HCT116 (cell line): ENCODE data around the gene CAPZA2. TPM values are rescaled to one million over a fixed set of nuclear protein-coding genes. Genes with fewer than 3 reads are reported as not detected.

Experiments used
- ATAC-seq: fragments of 200-7000 bp; cut with Tn5 transposase; 2 replicates; pipeline ENCODE4 v1.9.1; 2020; ENCODE audit warnings: mild to moderate bottlenecking, moderate library complexity
- BruUV-seq: library from RNA; stranded (reverse); fragments of 400-500 nt; replicated peaks from 2 replicates; lab custom pipeline; 2021; lab: Mats Ljungman, UMichigan
- CTCF ChIA-PET: fragments of 300-600 bp; sonication (Branson Sonifier 250); formaldehyde crosslinking; loops from one replicate; lab custom pipeline; 2021; ENCODE audit warnings: antibody characterized with exemption; lab: Charles Lee
- POLR2A ChIA-PET: fragments of 300-600, 350-600 bp; sonication (Branson Sonifier 250); formaldehyde crosslinking; loops from one replicate; lab custom pipeline; 2021; ENCODE audit warnings: antibody characterized with exemption; lab: Charles Lee
- RAD21 ChIA-PET, 2 experiments: fragments of 300-600 bp; sonication (Branson Sonifier 250); formaldehyde crosslinking; loops; one replicate each; lab custom pipeline; 2023; ENCODE audit warnings: low total read pairs in 2 of 2; ENCODE audit not compliant: uncharacterized antibody in 2 of 2, unreplicated experiment in 2 of 2, low non-redundant PET in 1 of 2; lab: Charles Lee
- DNase-seq: peaks from one replicate; pipeline ENCODE4 v3.0.0-alpha.2; 2010; ENCODE audit warnings: low read depth, low spot score
- H2AFZ ChIP-seq: fragments of 200-600 bp; shearing (Covaris generic), sonication (generic); 2 replicates; pipeline ENCODE4 v1.6.1; 2017; ENCODE audit warnings: low read depth, mixed run types, mixed read lengths, antibody characterized with exemption, low read length; ENCODE audit not compliant: poor library complexity, severe bottlenecking
- H3K27ac ChIP-seq: 2 replicates; pipeline ENCODE4 v1.5.1; 2012; ENCODE audit warnings: low read depth, low read length
- H3K27me3 ChIP-seq: fragments of 200-600 bp; sonication (generic); 2 replicates; pipeline ENCODE4 v1.6.1; 2016; ENCODE audit warnings: mixed run types, low read length, mixed read lengths; ENCODE audit not compliant: insufficient read depth
- H3K36me3 ChIP-seq, 2 experiments: fragments of 200-500 bp in 1 of 2; fragments of 200-600 bp in 1 of 2; sonication (Bioruptor generic) in 1 of 2; sonication (generic) in 1 of 2; 2 replicates each; pipeline versions ENCODE4 v1.5.1 to v1.6.1; 2014 to 2016; ENCODE audit warnings: low read length in 2 of 2, inconsistent platforms in 1 of 2, mixed read lengths in 1 of 2, mixed run types in 1 of 2; ENCODE audit not compliant: insufficient read depth in 2 of 2, control insufficient read depth in 1 of 2
- H3K4me1 ChIP-seq, 2 experiments: fragments of 200-600 bp in 1 of 2; sonication (generic) in 1 of 2; 2 replicates each; pipeline versions ENCODE4 v1.5.1 to v1.6.1; 2012 to 2017; ENCODE audit warnings: low read length in 2 of 2, inconsistent platforms in 1 of 2, mild to moderate bottlenecking in 1 of 2, mixed read lengths in 1 of 2, mixed run types in 1 of 2, moderate library complexity in 1 of 2; ENCODE audit not compliant: insufficient read depth in 2 of 2, control insufficient read depth in 1 of 2
- H3K4me2 ChIP-seq: fragments of 200-600 bp; sonication (generic); 2 replicates; pipeline ENCODE4 v1.6.1; 2017; ENCODE audit warnings: mixed run types, low read length, mixed read lengths
- H3K4me3 ChIP-seq, 2 experiments: fragments of 200-600 bp in 1 of 2; sonication (generic) in 1 of 2; replicated peaks in 1 of 2; 2 replicates each; pipeline ENCODE4 v1.5.1; 2011 to 2016; ENCODE audit warnings: low read length in 2 of 2, control low read depth in 1 of 2, low read depth in 1 of 2, mild to moderate bottlenecking in 1 of 2, mixed read lengths in 1 of 2, mixed run types in 1 of 2
- H3K79me2 ChIP-seq: fragments of 200-600 bp; sonication (generic); 2 replicates; pipeline ENCODE4 v1.6.1; 2017; ENCODE audit warnings: mild to moderate bottlenecking, mixed run types, low read length, moderate library complexity, mixed read lengths; ENCODE audit not compliant: insufficient read depth
- H3K9ac ChIP-seq: fragments of 200-600 bp; sonication (generic); 2 replicates; pipeline ENCODE4 v1.6.1; 2016; ENCODE audit warnings: low read length, mixed read lengths
- H3K9me2 ChIP-seq: fragments of 200-600 bp; sonication (generic), shearing (Covaris generic); 2 replicates; pipeline ENCODE4 v1.6.1; 2017; ENCODE audit warnings: mixed run types, mild to moderate bottlenecking, moderate library complexity; ENCODE audit not compliant: insufficient read depth
- H3K9me3 ChIP-seq, 2 experiments: fragments of 200-500 bp in 1 of 2; fragments of 200-600 bp in 1 of 2; sonication (Bioruptor generic) in 1 of 2; sonication (generic) in 1 of 2; 2 replicates each; pipeline ENCODE4 v1.6.1; 2014 to 2017; ENCODE audit warnings: low read length in 2 of 2, mixed read lengths in 2 of 2, inconsistent platforms in 1 of 2, low read depth in 1 of 2, mild to moderate bottlenecking in 1 of 2, mixed run types in 1 of 2, moderate library complexity in 1 of 2; ENCODE audit not compliant: control insufficient read depth in 1 of 2, insufficient read depth in 1 of 2
- H4K20me1 ChIP-seq: fragments of 200-600 bp; sonication (generic), shearing (Covaris generic); 2 replicates; pipeline ENCODE4 v1.6.1; 2017; ENCODE audit warnings: mixed run types, mild to moderate bottlenecking, moderate library complexity; ENCODE audit not compliant: insufficient read depth
- CTCF ChIP-seq, 3 experiments: fragments of 200-600 bp in 1 of 3; sonication (generic) in 1 of 3; IDR thresholded peaks in 2 of 3; conservative IDR thresholded peaks in 1 of 3; 2 replicates each; pipeline ENCODE4 v1.5.1; 2012 to 2017; ENCODE audit warnings: low read depth in 2 of 3, low read length in 2 of 3, antibody characterized with exemption in 1 of 3, borderline replicate concordance in 1 of 3, control low read depth in 1 of 3, mild to moderate bottlenecking in 1 of 3, mixed read lengths in 1 of 3, mixed run types in 1 of 3, moderate library complexity in 1 of 3; ENCODE audit not compliant: insufficient read depth in 1 of 3
- ELF1 ChIP-seq: IDR thresholded peaks from 2 replicates; pipeline ENCODE4 v1.6.1; 2012; ENCODE audit warnings: low read depth, borderline replicate concordance
- EZH2 ChIP-seq: fragments of 200-600 bp; sonication (generic); IDR thresholded peaks from 2 replicates; pipeline ENCODE4 v1.6.1; 2017; ENCODE audit warnings: antibody characterized with exemption, mixed run types
- FOSL1 ChIP-seq: IDR thresholded peaks from 2 replicates; pipeline ENCODE4 v1.6.1; 2012; ENCODE audit warnings: low read depth
- JUND ChIP-seq: IDR thresholded peaks from 2 replicates; pipeline ENCODE4 v1.6.1; 2012
- POLR2AphosphoS5 ChIP-seq: IDR thresholded peaks from 2 replicates; pipeline ENCODE4 v1.6.1; 2011; ENCODE audit warnings: mild to moderate bottlenecking, low read depth, low read length, moderate library complexity
- SIN3A ChIP-seq: IDR thresholded peaks from 2 replicates; pipeline ENCODE4 v1.6.1; 2012; ENCODE audit warnings: low read depth
- SP1 ChIP-seq: IDR thresholded peaks from 2 replicates; pipeline ENCODE4 v1.6.1; 2012; ENCODE audit warnings: low read depth
- YY1 ChIP-seq: IDR thresholded peaks from 2 replicates; pipeline ENCODE4 v1.6.1; 2011; ENCODE audit warnings: low read length, low read depth, moderate library complexity, mild to moderate bottlenecking; ENCODE audit not compliant: insufficient replicate concordance; ENCODE audit errors: extremely low read depth
- ZFX ChIP-seq: fragments of 450-650 bp; IDR thresholded peaks from 2 replicates; pipeline ENCODE4 v1.6.1; 2017
- ZNF274 ChIP-seq: fragments of 200-500 bp; sonication (Bioruptor generic); IDR thresholded peaks from 2 replicates; pipeline ENCODE4 v1.6.1; 2014; ENCODE audit warnings: mild to moderate bottlenecking, low read depth, low read length, inconsistent platforms
- intact Hi-C: fragments of 100-400 bp; cut with micrococcal nuclease; formaldehyde crosslinking; loops from 2 replicates; pipeline ENCODE4 v1.10.0; 2022
- total RNA-seq: library from RNA; stranded (reverse); gene quantifications from one replicate; pipeline ENCODE4 v1.2.1, GENCODE V29; 2021; ENCODE audit not compliant: unreplicated experiment
- TF ChIP-seq, protein P1 (sequence below): IDR thresholded peaks from 2 replicates; pipeline ENCODE4 v1.6.1; 2012
- TF ChIP-seq, protein P2 (sequence below): IDR thresholded peaks from 2 replicates; pipeline ENCODE4 v1.6.1; 2012

The CAPZA2 gene
- total RNA-seq, 1 experiment from 2014 or later = 135 TPM

DNA sequence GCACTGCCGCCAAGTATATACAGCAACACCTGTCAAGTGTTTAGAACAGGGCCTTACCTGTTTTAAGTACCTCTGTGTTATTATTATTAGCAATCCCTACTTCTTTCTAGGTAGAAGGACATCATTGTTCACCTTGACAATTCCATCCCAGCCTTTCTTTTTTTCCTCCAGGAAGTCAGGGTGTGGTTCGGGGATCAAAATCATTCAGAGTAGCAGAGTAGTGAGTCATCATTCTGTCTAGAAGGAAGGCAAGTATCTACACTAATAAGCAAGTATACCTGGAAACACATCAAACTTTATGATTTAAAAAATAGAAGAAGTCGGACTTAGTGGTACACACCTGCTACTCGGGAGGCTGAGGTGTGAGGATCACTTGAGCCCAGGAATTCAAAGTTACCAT lies 25.5 kb upstream of the CAPZA2 start:
- H3K4me2 ChIP-seq = peak overlapping the region; percentile 57
- H3K27me3 ChIP-seq = no peaks in the 10 kb centered on the region
- H3K9ac ChIP-seq = no peak overlapping the region
- H2AFZ ChIP-seq = peak overlapping the region; percentile 25
- peaks cover 10 to 31% of the 10 kb centered on the region in 2 experiments for H3K4me1 ChIP-seq
- BruUV-seq = no TSS peak
- no peaks in the 10 kb centered on the region for H3K9me2 ChIP-seq
- ChIA-PET RAD21 (no interaction called here), POLR2A (no interaction called here), CTCF (no interaction called here)
- intact Hi-C loops = no loop called here
- DNase-seq = peak; percentile 54
- H3K36me3 ChIP-seq = no peaks in the 10 kb centered on the region
- TF ChIP-seq ELF1 (no peak), SIN3A (no peak), YY1 (no peak), EZH2 (no peak), FOSL1 (peak; percentile 80), CTCF (IDR thresholded peaks at IDR 0.05 in 2 of 3, conservative IDR thresholded peaks at IDR 0.05 in 1 of 3; ENCODE audit: borderline replicate concordance in 1 of 3, insufficient read depth in 1 of 3, low read depth in 2 of 3, low read length in 2 of 3) (no peak), SP1 (peak; percentile 62), ZFX (no peak), JUND (peak; percentile 73), ZNF274 (no peak), POLR2AphosphoS5 (no peak)
- TF ChIP-seq, protein P1, sequence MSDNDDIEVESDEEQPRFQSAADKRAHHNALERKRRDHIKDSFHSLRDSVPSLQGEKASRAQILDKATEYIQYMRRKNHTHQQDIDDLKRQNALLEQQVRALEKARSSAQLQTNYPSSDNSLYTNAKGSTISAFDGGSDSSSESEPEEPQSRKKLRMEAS = no peak
- TF ChIP-seq, protein P2, sequence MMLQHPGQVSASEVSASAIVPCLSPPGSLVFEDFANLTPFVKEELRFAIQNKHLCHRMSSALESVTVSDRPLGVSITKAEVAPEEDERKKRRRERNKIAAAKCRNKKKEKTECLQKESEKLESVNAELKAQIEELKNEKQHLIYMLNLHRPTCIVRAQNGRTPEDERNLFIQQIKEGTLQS = no peak
- no peaks in the 10 kb centered on the region for H3K9me3 ChIP-seq
- no peaks in the 10 kb centered on the region for H3K79me2 ChIP-seq
- ATAC-seq = peak; percentile 84
- no peaks in the 10 kb centered on the region for H4K20me1 ChIP-seq
- no peak overlapping the region for H3K4me3 ChIP-seq
- no peak overlapping the region for H3K27ac ChIP-seq
